ENCODE results near the gene COL18A1. TPM values are rescaled to one million over a fixed set of nuclear protein-coding genes. Genes with fewer than 3 reads are reported as not detected.

The COL18A1 gene
- polyA plus RNA-seq, 1 of the 3 experiments (the other 2 are of a cell fraction), result 118 TPM

- H2AFZ ChIP-seq (ENCODE audit: low read depth), result no peak overlapping the region
- H4K20me1 ChIP-seq (ENCODE audit: insufficient read depth), result no peaks in the 10 kb centered on the region
- no peaks in the 10 kb centered on the region for H3K79me2 ChIP-seq (ENCODE audit: insufficient read depth)
- H3K36me3 ChIP-seq (replicated peaks in 1 of 2; ENCODE audit: control insufficient read depth in 1 of 2, insufficient read depth in 2 of 2, low read length in 1 of 2), result no peaks in the 10 kb centered on the region
- POLR2A ChIA-PET, result no interaction called here
- no peak overlapping the region for H3K4me3 ChIP-seq (ENCODE audit: low read depth in 2 of 2, low read length in 1 of 2)
- H3K27me3 ChIP-seq (ENCODE audit: insufficient read depth), result no peaks in the 10 kb centered on the region
- peaks cover 0 to 39% of the 10 kb centered on the region in 2 experiments; a peak in 1 of 4 replicates for H3K4me1 ChIP-seq (ENCODE audit: control insufficient read depth in 1 of 2, insufficient read depth in 2 of 2, low read depth in 1 of 2, low read length in 1 of 2)
- H3K9me3 ChIP-seq, result no peaks in the 10 kb centered on the region
- WGBS (ENCODE audit: low lambda C conversion rate), result 87% methylated on average over 10 of the region's 10 CpGs
- H3K9ac ChIP-seq, result no peak overlapping the region
- H3F3A ChIP-seq (replicated peaks; ENCODE audit: insufficient read depth), result no peaks in the 10 kb centered on the region
- H3K4me2 ChIP-seq, result no peak overlapping the region
- DNase-seq, result no peak
- H3K27ac ChIP-seq (ENCODE audit: low read depth in 2 of 2, low read length in 1 of 2), result no peak overlapping the region
- peak; percentile 39 for TF ChIP-seq CTCF (IDR thresholded peaks at IDR 0.05)
- no peak for TF ChIP-seq RXRA (IDR thresholded peaks at IDR 0.05; ENCODE audit: borderline replicate concordance, low read depth)
- no peak for TF ChIP-seq EZH2phosphoT487 (IDR thresholded peaks at IDR 0.05; ENCODE audit: borderline replicate concordance, low read depth)
- H3K9me2 ChIP-seq, result no peaks in the 10 kb centered on the region
- CTCF ChIA-PET, result no interaction called here
Observed at GRCh38 chr21:45356251-45356650, 48.7 kb upstream of the COL18A1 start.

- no peak for DNase-seq
- no peaks in the 10 kb centered on the region for H4K20me1 ChIP-seq (ENCODE audit: insufficient read depth)
- no peaks in the 10 kb centered on the region for H3F3A ChIP-seq (replicated peaks; ENCODE audit: insufficient read depth)
- H3K4me1 ChIP-seq (ENCODE audit: control insufficient read depth in 1 of 2, insufficient read depth in 2 of 2, low read depth in 1 of 2, low read length in 1 of 2), result peaks cover 4 to 44% of the 10 kb centered on the region in 2 experiments; a peak in 2 of 4 replicates
- no peaks in the 10 kb centered on the region for H3K79me2 ChIP-seq (ENCODE audit: insufficient read depth)
- ChIA-PET POLR2A (no interaction called here), CTCF (interaction anchor here (0.6 kb wide), 1 partner anchor 13 kb away, joined by 3 read pairs; no protein-coding TSS in a partner anchor)
- H3K9me3 ChIP-seq, result no peaks in the 10 kb centered on the region
- H3K27ac ChIP-seq (ENCODE audit: low read depth in 2 of 2, low read length in 1 of 2), result no peak overlapping the region
- H3K4me3 ChIP-seq (ENCODE audit: low read depth in 2 of 2, low read length in 1 of 2), result no peak overlapping the region
- no peak overlapping the region for H3K9ac ChIP-seq
- H3K27me3 ChIP-seq (ENCODE audit: insufficient read depth), result no peaks in the 10 kb centered on the region
- no peak overlapping the region for H2AFZ ChIP-seq (ENCODE audit: low read depth)
- no peak for TF ChIP-seq RFX5 (IDR thresholded peaks at IDR 0.05; ENCODE audit: low read length)
- TF ChIP-seq YY1 (IDR thresholded peaks at IDR 0.05; ENCODE audit: low read depth), result no peak
- no peak for TF ChIP-seq FOXJ3 (CRISPR knock-in tag; IDR thresholded peaks at IDR 0.05)
- TF ChIP-seq JUND (IDR thresholded peaks at IDR 0.05), result no peak
- TF ChIP-seq ZBTB33 (IDR thresholded peaks at IDR 0.05; ENCODE audit: borderline replicate concordance, low read depth), result no peak
- TF ChIP-seq EZH2phosphoT487 (IDR thresholded peaks at IDR 0.05; ENCODE audit: borderline replicate concordance, low read depth), result no peak
- TF ChIP-seq USF1 (IDR thresholded peaks at IDR 0.05; ENCODE audit: borderline replicate concordance, low read depth), result no peak
- no peak for TF ChIP-seq USF2 (IDR thresholded peaks at IDR 0.05; ENCODE audit: borderline replicate concordance, low read depth, low read length)
- no peak for TF ChIP-seq GATA2 (CRISPR knock-in tag; IDR thresholded peaks at IDR 0.05)
- no peak for TF ChIP-seq NFIC (IDR thresholded peaks at IDR 0.05; ENCODE audit: borderline replicate concordance)
- no peak for TF ChIP-seq GABPA (IDR thresholded peaks at IDR 0.05; ENCODE audit: low read depth)
- TF ChIP-seq CTCF (IDR thresholded peaks at IDR 0.05), result no peak
- no peaks in the 10 kb centered on the region for H3K9me2 ChIP-seq
- H3K4me2 ChIP-seq, result no peak overlapping the region
- H3K36me3 ChIP-seq (replicated peaks in 1 of 2; ENCODE audit: control insufficient read depth in 1 of 2, insufficient read depth in 2 of 2, low read length in 1 of 2), result no peaks in the 10 kb centered on the region
- WGBS (ENCODE audit: low lambda C conversion rate), result 90% methylated on average over 18 of the region's 20 CpGs
Observed at GRCh38 chr21:45356653-45357435, 48.1 kb upstream of the COL18A1 start.
